Mucosa of descending colon (tissue), 3 donors: Measurements from ENCODE around the gene ZBTB1. TPM values are rescaled to one million over a fixed set of nuclear protein-coding genes. Genes with fewer than 3 reads are reported as not detected.

Source experiments
- ATAC-seq: fragments of 200-7000 bp; cut with Tn5 transposase; one replicate; pipeline ENCODE4 v1.9.1; 2020; ENCODE audit warnings: mild to moderate bottlenecking, moderate library complexity
- DNase-seq, 3 donors: peaks; one replicate each; pipeline ENCODE4 v3.0.0-alpha.2; 2020
- H3K36me3 ChIP-seq: fragments of 200-600 bp; one replicate; pipeline ENCODE4 v1.8.0; 2021; ENCODE audit warnings: low read depth, mild to moderate bottlenecking
- H3K4me1 ChIP-seq: fragments of 200-600 bp; one replicate; pipeline ENCODE4 v1.8.0; 2021; ENCODE audit warnings: low read depth, mild to moderate bottlenecking
- H3K4me3 ChIP-seq: fragments of 200-600 bp; one replicate; pipeline ENCODE4 v1.8.0; 2021; ENCODE audit warnings: mild to moderate bottlenecking
- H3K9me3 ChIP-seq: fragments of 200-600 bp; one replicate; pipeline ENCODE4 v1.8.0; 2021; ENCODE audit warnings: mild to moderate bottlenecking
- intact Hi-C, 2 donors: fragments of 100-400 bp; cut with DNase I in 1 of 2; cut with micrococcal nuclease in 1 of 2; formaldehyde crosslinking; loops; one replicate each; pipeline versions ENCODE4 v1.11.0 to v1.11.1; 2022; cut with DNase I, micrococcal nuclease
- total RNA-seq, 3 donors: library from RNA; stranded (reverse); fragmentation: NEBNext Ultra II Directional in 2 of 3; extraction: Animal tissue kit (Norgen Biotek cat#: 25700) in 2 of 3; gene quantifications; one replicate each; pipeline versions ENCODE4 v1.2.1 to v1.2.4, GENCODE V29; 2021 to 2023
- TF ChIP-seq, protein P1 (sequence below): fragments of 200-600 bp; IDR thresholded peaks from one replicate; pipeline ENCODE4 v1.8.0; 2022; ENCODE audit warnings: antibody characterized with exemption, mild to moderate bottlenecking
- donor health status: DM: no; HTN: no; CAD: no; lungs with moderate emphysema.
- donor health status: DM: no; HTN: no; CAD: no.
- donor health status: DM: no; HTN: yes; CAD: no.

Gene ZBTB1
- total RNA-seq, 3 donors from 2014 or later = 26.5 to 40.9 (median 33.0) TPM

GRCh38 chr14:64478634-64479250, 25.8 kb upstream of the ZBTB1 start:
- DNase-seq = no peak
- no peaks in the 10 kb centered on the region for H3K4me1 ChIP-seq
- no peak for ATAC-seq
- intact Hi-C loops = loop anchor here in 1 of 2 donors (10.0 kb wide), 1 partner anchor 134 kb away; no protein-coding TSS in a partner anchor
- no peaks in the 10 kb centered on the region for H3K36me3 ChIP-seq
- TF ChIP-seq, protein P1, sequence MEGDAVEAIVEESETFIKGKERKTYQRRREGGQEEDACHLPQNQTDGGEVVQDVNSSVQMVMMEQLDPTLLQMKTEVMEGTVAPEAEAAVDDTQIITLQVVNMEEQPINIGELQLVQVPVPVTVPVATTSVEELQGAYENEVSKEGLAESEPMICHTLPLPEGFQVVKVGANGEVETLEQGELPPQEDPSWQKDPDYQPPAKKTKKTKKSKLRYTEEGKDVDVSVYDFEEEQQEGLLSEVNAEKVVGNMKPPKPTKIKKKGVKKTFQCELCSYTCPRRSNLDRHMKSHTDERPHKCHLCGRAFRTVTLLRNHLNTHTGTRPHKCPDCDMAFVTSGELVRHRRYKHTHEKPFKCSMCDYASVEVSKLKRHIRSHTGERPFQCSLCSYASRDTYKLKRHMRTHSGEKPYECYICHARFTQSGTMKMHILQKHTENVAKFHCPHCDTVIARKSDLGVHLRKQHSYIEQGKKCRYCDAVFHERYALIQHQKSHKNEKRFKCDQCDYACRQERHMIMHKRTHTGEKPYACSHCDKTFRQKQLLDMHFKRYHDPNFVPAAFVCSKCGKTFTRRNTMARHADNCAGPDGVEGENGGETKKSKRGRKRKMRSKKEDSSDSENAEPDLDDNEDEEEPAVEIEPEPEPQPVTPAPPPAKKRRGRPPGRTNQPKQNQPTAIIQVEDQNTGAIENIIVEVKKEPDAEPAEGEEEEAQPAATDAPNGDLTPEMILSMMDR = no peak
- H3K4me3 ChIP-seq = no peak overlapping the region
- H3K9me3 ChIP-seq = no peaks in the 10 kb centered on the region

- peaks cover 3% of the 10 kb centered on the region for H3K4me1 ChIP-seq
- peak in 1 of 3 donors; percentile 47 for DNase-seq
- no peaks in the 10 kb centered on the region for H3K9me3 ChIP-seq
- intact Hi-C loops = no loop called here
- H3K36me3 ChIP-seq = no peaks in the 10 kb centered on the region
- ATAC-seq = peak; percentile 59
- TF ChIP-seq, protein P1 = no peak
- no peak overlapping the region for H3K4me3 ChIP-seq
Measured at GRCh38 chr14:64488590-64489099, 15.9 kb upstream of the ZBTB1 start.

DNA sequence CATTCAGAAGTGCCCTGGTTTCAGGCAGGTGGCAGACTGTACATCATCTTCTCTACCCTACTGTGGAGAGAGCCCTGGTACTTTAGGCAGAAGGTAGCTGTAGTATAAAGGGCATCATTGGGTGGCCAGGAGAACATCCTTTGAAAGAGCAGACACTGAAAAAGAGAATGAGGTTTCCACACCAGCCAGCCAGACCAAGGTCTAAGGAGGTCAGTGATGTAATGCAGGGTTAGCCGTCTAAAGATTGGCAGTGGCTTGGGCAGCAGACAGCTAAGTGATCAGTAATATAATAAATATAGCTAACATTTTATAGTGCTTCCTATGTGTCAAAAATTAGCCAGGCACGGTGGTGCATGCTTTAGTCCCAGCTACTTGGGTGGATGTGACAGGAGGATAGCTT, 12.9 kb upstream of the ZBTB1 start:
- no peak for ATAC-seq
- TF ChIP-seq, protein P1 = no peak
- no peak for DNase-seq
- no peaks in the 10 kb centered on the region for H3K36me3 ChIP-seq
- H3K4me3 ChIP-seq = no peak overlapping the region
- intact Hi-C loops = no loop called here
- H3K4me1 ChIP-seq = peaks cover 3% of the 10 kb centered on the region
- no peaks in the 10 kb centered on the region for H3K9me3 ChIP-seq

DNA sequence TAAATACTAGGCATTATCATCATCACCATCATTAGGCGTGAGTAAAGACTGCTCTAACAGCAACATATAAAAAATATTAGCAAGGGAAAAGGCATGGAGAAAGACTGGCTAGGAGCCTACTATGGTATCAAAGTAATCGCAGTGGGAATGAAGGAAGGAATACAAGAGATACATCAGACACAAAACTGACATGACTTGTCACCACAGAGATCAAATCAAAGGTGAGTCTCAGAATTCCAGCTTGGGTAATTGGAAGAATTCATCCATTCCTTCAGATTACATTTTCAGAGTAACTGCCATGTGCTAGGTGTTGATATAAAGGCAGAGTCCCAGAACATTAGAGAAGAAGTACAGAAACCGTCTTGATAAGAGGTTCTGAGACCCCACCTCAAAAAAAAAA, 11.1 kb upstream of the ZBTB1 start:
- H3K4me3 ChIP-seq = no peak overlapping the region
- peaks cover 3% of the 10 kb centered on the region for H3K4me1 ChIP-seq
- ATAC-seq = no peak
- no peak for DNase-seq
- intact Hi-C loops = no loop called here
- no peaks in the 10 kb centered on the region for H3K9me3 ChIP-seq
- TF ChIP-seq, protein P1 = no peak
- H3K36me3 ChIP-seq = no peaks in the 10 kb centered on the region

- Histone ChIP-seq H3K4me3 (no peak overlapping the region), H3K4me1 (peaks cover 6% of the 10 kb centered on the region), H3K36me3 (no peaks in the 10 kb centered on the region), H3K9me3 (no peaks in the 10 kb centered on the region)
- ATAC-seq (no peak), DNase-seq (no peak)
- intact Hi-C loops = no loop called here
- TF ChIP-seq, protein P1 = no peak
Measured at GRCh38 chr14:64495252-64495651, 9.3 kb upstream of the ZBTB1 start.
